ENCODE measurements around the gene ZPLD1. TPM values are rescaled to one million over a fixed set of nuclear protein-coding genes. Genes with fewer than 3 reads are reported as not detected.
A peak's percentile ranks its signal among the peaks of the same experiment; 100 is the strongest.

The ZPLD1 gene
- total RNA-seq, 1 experiment from 2014 or later = 0.84 TPM

GRCh38 chr3:102510663-102511062 is 75.8 kb downstream of the ZPLD1 start:
- peak; percentile 2 for DNase-seq (ENCODE audit: low read depth)
- in situ Hi-C loops (cut with HindIII; ENCODE audit: low pct_unique_long_range_greater_than_20kb, low sequenced_read_pairs) = no loop called here

DNA sequence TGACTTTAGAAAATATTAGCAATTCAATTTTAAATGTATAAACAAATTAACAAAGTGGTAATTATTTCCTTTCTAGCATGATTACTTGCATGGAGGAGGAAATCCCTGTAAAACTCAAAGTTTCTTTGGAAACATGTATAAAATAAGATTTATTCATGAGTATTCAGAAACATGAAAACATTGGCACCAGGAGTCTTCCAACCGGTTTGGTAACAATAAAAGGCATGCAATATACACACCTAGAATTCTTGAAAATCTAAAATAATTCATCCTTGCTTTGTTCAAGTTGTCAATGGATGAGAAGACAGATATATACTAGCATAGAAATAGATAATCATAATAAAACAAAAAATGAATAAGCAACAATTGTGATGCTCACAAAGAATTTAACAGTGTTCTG is 76.4 kb downstream of the ZPLD1 start:
- in situ Hi-C loops (cut with HindIII; ENCODE audit: low pct_unique_long_range_greater_than_20kb, low sequenced_read_pairs) = no loop called here
- DNase-seq (ENCODE audit: low read depth) = no peak

- in situ Hi-C loops (cut with HindIII; ENCODE audit: low pct_unique_long_range_greater_than_20kb, low sequenced_read_pairs) = no loop called here
- no peak for DNase-seq (ENCODE audit: low read depth)
Measured at GRCh38 chr3:102511639-102512038, 76.8 kb downstream of the ZPLD1 start.

- no peak for DNase-seq (ENCODE audit: low read depth)
- in situ Hi-C loops (cut with HindIII; ENCODE audit: low pct_unique_long_range_greater_than_20kb, low sequenced_read_pairs) = no loop called here
Measured at GRCh38 chr3:102512734-102513504, 78.1 kb downstream of the ZPLD1 start.

- in situ Hi-C loops (cut with HindIII; ENCODE audit: low pct_unique_long_range_greater_than_20kb, low sequenced_read_pairs) = no loop called here
- no peak for DNase-seq (ENCODE audit: low read depth)
Measured at GRCh38 chr3:102514241-102514640, 79.4 kb downstream of the ZPLD1 start.

DNA sequence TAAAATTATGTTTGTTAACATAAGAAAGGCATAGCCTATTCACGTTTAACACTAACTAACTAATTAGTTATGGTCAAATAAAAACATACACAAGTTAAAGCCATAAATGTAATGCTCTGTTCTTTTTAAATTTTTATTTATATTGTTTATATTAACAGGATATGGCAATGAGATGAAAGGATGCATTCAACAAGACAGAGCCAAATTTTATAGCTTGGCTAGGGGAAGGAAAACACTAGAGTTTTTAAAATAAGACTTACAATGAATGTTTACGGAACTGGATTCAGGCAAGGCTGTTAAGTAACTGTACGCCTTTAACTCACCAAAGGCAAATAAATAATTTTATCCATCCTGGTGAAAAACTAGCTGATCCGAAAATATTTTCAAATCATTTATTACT is 86.4 kb downstream of the ZPLD1 start:
- in situ Hi-C loops (cut with HindIII; ENCODE audit: low pct_unique_long_range_greater_than_20kb, low sequenced_read_pairs) = no loop called here
- no peak for DNase-seq (ENCODE audit: low read depth)

- in situ Hi-C loops (cut with HindIII; ENCODE audit: low pct_unique_long_range_greater_than_20kb, low sequenced_read_pairs) = loop anchor here (25.0 kb wide), 1 partner anchor 288 kb away; no protein-coding TSS in a partner anchor
Measured at GRCh38 chr3:102525624-102526023, 90.8 kb downstream of the ZPLD1 start.

DNA sequence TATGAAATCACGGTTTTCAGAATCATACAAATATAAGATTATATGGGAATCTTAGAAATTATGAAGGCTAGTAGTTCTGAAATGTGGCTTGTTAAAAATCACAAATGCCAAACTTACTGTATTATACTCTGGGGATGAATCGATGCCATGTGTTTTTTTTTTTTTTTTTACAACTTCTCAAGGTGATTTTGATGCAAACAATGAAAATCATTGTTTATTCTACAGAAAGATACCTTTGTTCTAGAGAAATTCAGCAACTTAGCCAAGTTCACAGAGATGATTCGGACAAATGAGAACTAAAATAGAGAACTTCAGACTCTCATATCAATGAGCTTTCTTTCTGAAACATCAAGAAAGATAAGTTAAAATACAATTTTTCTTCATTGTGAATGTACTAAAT is 92.0 kb downstream of the ZPLD1 start:
- no peak for DNase-seq (ENCODE audit: low read depth)
- in situ Hi-C loops (cut with HindIII; ENCODE audit: low pct_unique_long_range_greater_than_20kb, low sequenced_read_pairs) = loop anchor here (25.0 kb wide), 1 partner anchor 290 kb away; no protein-coding TSS in a partner anchor

More at GRCh38 chr3:102525624-102526023, 90.8 kb downstream of the ZPLD1 start:
- DNase-seq (ENCODE audit: low read depth) = no peak

DNA sequence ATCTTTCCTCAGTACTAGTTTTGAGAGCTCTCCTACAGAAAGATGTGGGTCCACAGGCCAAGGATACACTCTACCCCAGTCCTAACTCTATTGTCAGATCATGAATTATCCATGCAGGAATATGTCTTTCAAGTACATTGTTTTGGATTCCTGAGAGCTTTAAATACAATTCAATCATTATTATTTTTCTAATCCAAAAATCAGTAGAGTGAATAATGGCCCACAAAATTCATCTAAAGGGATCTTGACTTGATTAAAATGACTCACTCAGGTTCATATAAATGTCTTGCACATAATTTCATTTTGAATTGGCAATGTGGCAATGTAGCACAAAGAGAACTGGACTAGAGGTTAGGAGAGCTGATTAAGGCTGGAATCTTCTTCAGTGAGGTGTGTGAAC is 93.9 kb downstream of the ZPLD1 start:
- in situ Hi-C loops (cut with HindIII; ENCODE audit: low pct_unique_long_range_greater_than_20kb, low sequenced_read_pairs) = loop anchor here (25.0 kb wide), 1 partner anchor 291 kb away; no protein-coding TSS in a partner anchor
- no peak for DNase-seq (ENCODE audit: low read depth)
